HCT116 (cell line): ENCODE data around the gene ALAS1. TPM values are rescaled to one million over a fixed set of nuclear protein-coding genes. Genes with fewer than 3 reads are reported as not detected.

Experiments
- ATAC-seq: fragments of 200-7000 bp; cut with Tn5 transposase; 2 replicates; pipeline ENCODE4 v1.9.1; 2020; ENCODE audit warnings: mild to moderate bottlenecking, moderate library complexity
- BruUV-seq: library from RNA; stranded (reverse); fragments of 400-500 nt; replicated peaks from 2 replicates; lab custom pipeline; 2021; lab: Mats Ljungman, UMichigan
- CTCF ChIA-PET: fragments of 300-600 bp; sonication (Branson Sonifier 250); formaldehyde crosslinking; loops from one replicate; lab custom pipeline; 2021; ENCODE audit warnings: antibody characterized with exemption; lab: Charles Lee
- POLR2A ChIA-PET: fragments of 300-600, 350-600 bp; sonication (Branson Sonifier 250); formaldehyde crosslinking; loops from one replicate; lab custom pipeline; 2021; ENCODE audit warnings: antibody characterized with exemption; lab: Charles Lee
- RAD21 ChIA-PET, 2 experiments: fragments of 300-600 bp; sonication (Branson Sonifier 250); formaldehyde crosslinking; loops; one replicate each; lab custom pipeline; 2023; ENCODE audit warnings: low total read pairs in 2 of 2; ENCODE audit not compliant: uncharacterized antibody in 2 of 2, unreplicated experiment in 2 of 2, low non-redundant PET in 1 of 2; lab: Charles Lee
- DNase-seq: peaks from one replicate; pipeline ENCODE4 v3.0.0-alpha.2; 2010; ENCODE audit warnings: low read depth, low spot score
- H2AFZ ChIP-seq: fragments of 200-600 bp; shearing (Covaris generic), sonication (generic); 2 replicates; pipeline ENCODE4 v1.6.1; 2017; ENCODE audit warnings: low read depth, mixed run types, mixed read lengths, antibody characterized with exemption, low read length; ENCODE audit not compliant: poor library complexity, severe bottlenecking
- H3K27ac ChIP-seq: 2 replicates; pipeline ENCODE4 v1.5.1; 2012; ENCODE audit warnings: low read depth, low read length
- H3K27me3 ChIP-seq: fragments of 200-600 bp; sonication (generic); 2 replicates; pipeline ENCODE4 v1.6.1; 2016; ENCODE audit warnings: mixed run types, low read length, mixed read lengths; ENCODE audit not compliant: insufficient read depth
- H3K36me3 ChIP-seq, 2 experiments: fragments of 200-500 bp in 1 of 2; fragments of 200-600 bp in 1 of 2; sonication (Bioruptor generic) in 1 of 2; sonication (generic) in 1 of 2; 2 replicates each; pipeline versions ENCODE4 v1.5.1 to v1.6.1; 2014 to 2016; ENCODE audit warnings: low read length in 2 of 2, inconsistent platforms in 1 of 2, mixed read lengths in 1 of 2, mixed run types in 1 of 2; ENCODE audit not compliant: insufficient read depth in 2 of 2, control insufficient read depth in 1 of 2
- H3K4me1 ChIP-seq, 2 experiments: fragments of 200-600 bp in 1 of 2; sonication (generic) in 1 of 2; 2 replicates each; pipeline versions ENCODE4 v1.5.1 to v1.6.1; 2012 to 2017; ENCODE audit warnings: low read length in 2 of 2, inconsistent platforms in 1 of 2, mild to moderate bottlenecking in 1 of 2, mixed read lengths in 1 of 2, mixed run types in 1 of 2, moderate library complexity in 1 of 2; ENCODE audit not compliant: insufficient read depth in 2 of 2, control insufficient read depth in 1 of 2
- H3K4me2 ChIP-seq: fragments of 200-600 bp; sonication (generic); 2 replicates; pipeline ENCODE4 v1.6.1; 2017; ENCODE audit warnings: mixed run types, low read length, mixed read lengths
- H3K4me3 ChIP-seq, 2 experiments: fragments of 200-600 bp in 1 of 2; sonication (generic) in 1 of 2; replicated peaks in 1 of 2; 2 replicates each; pipeline ENCODE4 v1.5.1; 2011 to 2016; ENCODE audit warnings: low read length in 2 of 2, control low read depth in 1 of 2, low read depth in 1 of 2, mild to moderate bottlenecking in 1 of 2, mixed read lengths in 1 of 2, mixed run types in 1 of 2
- H3K79me2 ChIP-seq: fragments of 200-600 bp; sonication (generic); 2 replicates; pipeline ENCODE4 v1.6.1; 2017; ENCODE audit warnings: mild to moderate bottlenecking, mixed run types, low read length, moderate library complexity, mixed read lengths; ENCODE audit not compliant: insufficient read depth
- H3K9ac ChIP-seq: fragments of 200-600 bp; sonication (generic); 2 replicates; pipeline ENCODE4 v1.6.1; 2016; ENCODE audit warnings: low read length, mixed read lengths
- H3K9me2 ChIP-seq: fragments of 200-600 bp; sonication (generic), shearing (Covaris generic); 2 replicates; pipeline ENCODE4 v1.6.1; 2017; ENCODE audit warnings: mixed run types, mild to moderate bottlenecking, moderate library complexity; ENCODE audit not compliant: insufficient read depth
- H3K9me3 ChIP-seq, 2 experiments: fragments of 200-500 bp in 1 of 2; fragments of 200-600 bp in 1 of 2; sonication (Bioruptor generic) in 1 of 2; sonication (generic) in 1 of 2; 2 replicates each; pipeline ENCODE4 v1.6.1; 2014 to 2017; ENCODE audit warnings: low read length in 2 of 2, mixed read lengths in 2 of 2, inconsistent platforms in 1 of 2, low read depth in 1 of 2, mild to moderate bottlenecking in 1 of 2, mixed run types in 1 of 2, moderate library complexity in 1 of 2; ENCODE audit not compliant: control insufficient read depth in 1 of 2, insufficient read depth in 1 of 2
- H4K20me1 ChIP-seq: fragments of 200-600 bp; sonication (generic), shearing (Covaris generic); 2 replicates; pipeline ENCODE4 v1.6.1; 2017; ENCODE audit warnings: mixed run types, mild to moderate bottlenecking, moderate library complexity; ENCODE audit not compliant: insufficient read depth
- CBX3 ChIP-seq: IDR thresholded peaks from 2 replicates; pipeline ENCODE4 v1.6.1; 2012; ENCODE audit warnings: low read depth
- CEBPB ChIP-seq: IDR thresholded peaks from 2 replicates; pipeline ENCODE4 v1.6.1; 2012; ENCODE audit warnings: low read depth
- EGR1 ChIP-seq: IDR thresholded peaks from 2 replicates; pipeline ENCODE4 v1.6.1; 2012; ENCODE audit warnings: low read depth
- ELF1 ChIP-seq: IDR thresholded peaks from 2 replicates; pipeline ENCODE4 v1.6.1; 2012; ENCODE audit warnings: low read depth, borderline replicate concordance
- EZH2 ChIP-seq: fragments of 200-600 bp; sonication (generic); IDR thresholded peaks from 2 replicates; pipeline ENCODE4 v1.6.1; 2017; ENCODE audit warnings: antibody characterized with exemption, mixed run types
- FOSL1 ChIP-seq: IDR thresholded peaks from 2 replicates; pipeline ENCODE4 v1.6.1; 2012; ENCODE audit warnings: low read depth
- JUND ChIP-seq: IDR thresholded peaks from 2 replicates; pipeline ENCODE4 v1.6.1; 2012
- SIN3A ChIP-seq: IDR thresholded peaks from 2 replicates; pipeline ENCODE4 v1.6.1; 2012; ENCODE audit warnings: low read depth
- SP1 ChIP-seq: IDR thresholded peaks from 2 replicates; pipeline ENCODE4 v1.6.1; 2012; ENCODE audit warnings: low read depth
- SRF ChIP-seq: IDR thresholded peaks from 2 replicates; pipeline ENCODE4 v1.6.1; 2012; ENCODE audit warnings: low read depth
- TCF7L2 ChIP-seq: IDR thresholded peaks from 2 replicates; pipeline ENCODE4 v1.7.0; 2011; ENCODE audit warnings: borderline replicate concordance, inconsistent platforms; ENCODE audit not compliant: insufficient read depth, insufficient read length; ENCODE audit errors: extremely low read depth
- ZNF274 ChIP-seq: fragments of 200-500 bp; sonication (Bioruptor generic); IDR thresholded peaks from 2 replicates; pipeline ENCODE4 v1.6.1; 2014; ENCODE audit warnings: mild to moderate bottlenecking, low read depth, low read length, inconsistent platforms
- intact Hi-C: fragments of 100-400 bp; cut with micrococcal nuclease; formaldehyde crosslinking; loops from 2 replicates; pipeline ENCODE4 v1.10.0; 2022
- total RNA-seq: library from RNA; stranded (reverse); gene quantifications from one replicate; pipeline ENCODE4 v1.2.1, GENCODE V29; 2021; ENCODE audit not compliant: unreplicated experiment
- TF ChIP-seq, protein P1 (sequence below): IDR thresholded peaks from 2 replicates; pipeline ENCODE4 v1.6.1; 2012; ENCODE audit warnings: low read depth
- TF ChIP-seq, protein P2 (sequence below), 3 experiments: fragments of 200-600 bp in 1 of 3; sonication (generic) in 1 of 3; IDR thresholded peaks in 2 of 3; conservative IDR thresholded peaks in 1 of 3; 2 replicates each; pipeline ENCODE4 v1.5.1; 2012 to 2017; ENCODE audit warnings: low read depth in 2 of 3, low read length in 2 of 3, antibody characterized with exemption in 1 of 3, borderline replicate concordance in 1 of 3, control low read depth in 1 of 3, mild to moderate bottlenecking in 1 of 3, mixed read lengths in 1 of 3, mixed run types in 1 of 3, moderate library complexity in 1 of 3; ENCODE audit not compliant: insufficient read depth in 1 of 3
- TF ChIP-seq, protein P3 (sequence below): IDR thresholded peaks from 2 replicates; pipeline ENCODE4 v1.6.1; 2011; ENCODE audit warnings: mild to moderate bottlenecking, low read length, moderate library complexity; ENCODE audit not compliant: insufficient replicate concordance; ENCODE audit errors: extremely low read depth
- TF ChIP-seq, protein P4 (sequence below): IDR thresholded peaks from 2 replicates; pipeline ENCODE4 v1.6.1; 2012
- TF ChIP-seq, protein P5 (sequence below): IDR thresholded peaks from 2 replicates; pipeline ENCODE4 v1.6.1; 2012

The ALAS1 gene
- total RNA-seq, 1 experiment from 2014 or later: 74.0 TPM

DNA sequence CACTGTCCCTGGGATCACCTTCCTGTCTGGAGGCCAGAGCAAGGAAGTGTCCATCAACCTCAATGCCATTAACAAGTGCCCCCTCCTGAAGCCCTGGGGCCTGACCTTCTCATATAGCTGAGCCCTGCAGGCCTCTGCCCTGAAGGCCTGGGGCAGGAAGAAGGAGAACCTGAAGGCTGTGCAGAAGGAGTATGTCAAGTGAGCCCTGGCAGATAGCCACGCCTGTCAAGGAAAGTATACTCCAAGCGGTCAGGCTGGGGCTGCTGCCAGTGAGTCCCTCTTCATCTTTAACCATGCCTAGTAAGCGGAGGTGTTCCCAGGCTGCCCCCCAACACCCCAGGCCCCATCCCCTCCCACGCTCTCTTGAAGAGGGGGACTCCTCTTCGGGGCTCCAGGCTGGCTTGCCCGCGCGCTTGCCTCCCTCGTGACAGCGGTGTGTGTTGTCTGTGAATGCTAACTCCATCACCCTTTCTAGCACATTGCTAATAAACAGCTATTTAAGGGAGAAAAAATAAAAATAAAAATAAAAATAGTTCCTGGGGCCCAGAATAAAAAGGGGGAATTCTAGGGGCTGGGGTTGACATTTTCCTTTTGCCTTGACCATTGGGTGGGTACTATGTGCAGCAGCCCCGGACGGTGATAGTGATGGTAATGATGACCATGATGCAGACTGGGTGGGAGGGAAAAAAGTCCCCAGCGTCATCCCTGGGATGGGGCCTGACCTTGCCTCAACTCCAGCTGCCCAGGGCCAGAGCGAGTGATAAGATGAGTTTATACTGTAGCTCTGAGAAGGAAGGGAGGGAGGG, 3.3 kb upstream of the ALAS1 start:
- Histone ChIP-seq H3K9me2 (no peaks in the 10 kb centered on the region), H3K27me3 (no peaks in the 10 kb centered on the region), H3K36me3 (peaks cover 0 to 6% of the 10 kb centered on the region in 2 experiments; a peak in 1 of 4 replicates), H3K27ac (no peak overlapping the region), H3K9me3 (no peaks in the 10 kb centered on the region), H3K79me2 (peaks cover 17% of the 10 kb centered on the region), H3K9ac (no peak overlapping the region), H4K20me1 (no peaks in the 10 kb centered on the region), H3K4me3 (no peak overlapping the region), H3K4me2 (no peak overlapping the region), H2AFZ (no peak overlapping the region), H3K4me1 (peaks cover 9 to 33% of the 10 kb centered on the region in 2 experiments)
- POLR2A ChIA-PET: interaction anchor here (0.6 kb wide), 1 partner anchor 82 kb away, joined by 3 read pairs; no protein-coding TSS in a partner anchor
- no peak for DNase-seq
- intact Hi-C loops: no loop called here
- no TSS peak for BruUV-seq
- RAD21 ChIA-PET: no interaction called here
- ATAC-seq: no peak
- CTCF ChIA-PET: no interaction called here
- no peak for TF ChIP-seq EZH2
- no peak for TF ChIP-seq FOSL1
- no peak for TF ChIP-seq ZNF274
- no peak for TF ChIP-seq SIN3A
- TF ChIP-seq, protein P1, sequence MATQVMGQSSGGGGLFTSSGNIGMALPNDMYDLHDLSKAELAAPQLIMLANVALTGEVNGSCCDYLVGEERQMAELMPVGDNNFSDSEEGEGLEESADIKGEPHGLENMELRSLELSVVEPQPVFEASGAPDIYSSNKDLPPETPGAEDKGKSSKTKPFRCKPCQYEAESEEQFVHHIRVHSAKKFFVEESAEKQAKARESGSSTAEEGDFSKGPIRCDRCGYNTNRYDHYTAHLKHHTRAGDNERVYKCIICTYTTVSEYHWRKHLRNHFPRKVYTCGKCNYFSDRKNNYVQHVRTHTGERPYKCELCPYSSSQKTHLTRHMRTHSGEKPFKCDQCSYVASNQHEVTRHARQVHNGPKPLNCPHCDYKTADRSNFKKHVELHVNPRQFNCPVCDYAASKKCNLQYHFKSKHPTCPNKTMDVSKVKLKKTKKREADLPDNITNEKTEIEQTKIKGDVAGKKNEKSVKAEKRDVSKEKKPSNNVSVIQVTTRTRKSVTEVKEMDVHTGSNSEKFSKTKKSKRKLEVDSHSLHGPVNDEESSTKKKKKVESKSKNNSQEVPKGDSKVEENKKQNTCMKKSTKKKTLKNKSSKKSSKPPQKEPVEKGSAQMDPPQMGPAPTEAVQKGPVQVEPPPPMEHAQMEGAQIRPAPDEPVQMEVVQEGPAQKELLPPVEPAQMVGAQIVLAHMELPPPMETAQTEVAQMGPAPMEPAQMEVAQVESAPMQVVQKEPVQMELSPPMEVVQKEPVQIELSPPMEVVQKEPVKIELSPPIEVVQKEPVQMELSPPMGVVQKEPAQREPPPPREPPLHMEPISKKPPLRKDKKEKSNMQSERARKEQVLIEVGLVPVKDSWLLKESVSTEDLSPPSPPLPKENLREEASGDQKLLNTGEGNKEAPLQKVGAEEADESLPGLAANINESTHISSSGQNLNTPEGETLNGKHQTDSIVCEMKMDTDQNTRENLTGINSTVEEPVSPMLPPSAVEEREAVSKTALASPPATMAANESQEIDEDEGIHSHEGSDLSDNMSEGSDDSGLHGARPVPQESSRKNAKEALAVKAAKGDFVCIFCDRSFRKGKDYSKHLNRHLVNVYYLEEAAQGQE: no peak
- TF ChIP-seq CBX3: no peak
- TF ChIP-seq CEBPB: no peak
- no peak for TF ChIP-seq TCF7L2
- no peak for TF ChIP-seq SRF
- TF ChIP-seq, protein P2, sequence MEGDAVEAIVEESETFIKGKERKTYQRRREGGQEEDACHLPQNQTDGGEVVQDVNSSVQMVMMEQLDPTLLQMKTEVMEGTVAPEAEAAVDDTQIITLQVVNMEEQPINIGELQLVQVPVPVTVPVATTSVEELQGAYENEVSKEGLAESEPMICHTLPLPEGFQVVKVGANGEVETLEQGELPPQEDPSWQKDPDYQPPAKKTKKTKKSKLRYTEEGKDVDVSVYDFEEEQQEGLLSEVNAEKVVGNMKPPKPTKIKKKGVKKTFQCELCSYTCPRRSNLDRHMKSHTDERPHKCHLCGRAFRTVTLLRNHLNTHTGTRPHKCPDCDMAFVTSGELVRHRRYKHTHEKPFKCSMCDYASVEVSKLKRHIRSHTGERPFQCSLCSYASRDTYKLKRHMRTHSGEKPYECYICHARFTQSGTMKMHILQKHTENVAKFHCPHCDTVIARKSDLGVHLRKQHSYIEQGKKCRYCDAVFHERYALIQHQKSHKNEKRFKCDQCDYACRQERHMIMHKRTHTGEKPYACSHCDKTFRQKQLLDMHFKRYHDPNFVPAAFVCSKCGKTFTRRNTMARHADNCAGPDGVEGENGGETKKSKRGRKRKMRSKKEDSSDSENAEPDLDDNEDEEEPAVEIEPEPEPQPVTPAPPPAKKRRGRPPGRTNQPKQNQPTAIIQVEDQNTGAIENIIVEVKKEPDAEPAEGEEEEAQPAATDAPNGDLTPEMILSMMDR (IDR thresholded peaks at IDR 0.05 in 2 of 3, conservative IDR thresholded peaks at IDR 0.05 in 1 of 3; ENCODE audit: borderline replicate concordance in 1 of 3, insufficient read depth in 1 of 3, low read depth in 2 of 3, low read length in 2 of 3): no peak
- TF ChIP-seq, protein P3, sequence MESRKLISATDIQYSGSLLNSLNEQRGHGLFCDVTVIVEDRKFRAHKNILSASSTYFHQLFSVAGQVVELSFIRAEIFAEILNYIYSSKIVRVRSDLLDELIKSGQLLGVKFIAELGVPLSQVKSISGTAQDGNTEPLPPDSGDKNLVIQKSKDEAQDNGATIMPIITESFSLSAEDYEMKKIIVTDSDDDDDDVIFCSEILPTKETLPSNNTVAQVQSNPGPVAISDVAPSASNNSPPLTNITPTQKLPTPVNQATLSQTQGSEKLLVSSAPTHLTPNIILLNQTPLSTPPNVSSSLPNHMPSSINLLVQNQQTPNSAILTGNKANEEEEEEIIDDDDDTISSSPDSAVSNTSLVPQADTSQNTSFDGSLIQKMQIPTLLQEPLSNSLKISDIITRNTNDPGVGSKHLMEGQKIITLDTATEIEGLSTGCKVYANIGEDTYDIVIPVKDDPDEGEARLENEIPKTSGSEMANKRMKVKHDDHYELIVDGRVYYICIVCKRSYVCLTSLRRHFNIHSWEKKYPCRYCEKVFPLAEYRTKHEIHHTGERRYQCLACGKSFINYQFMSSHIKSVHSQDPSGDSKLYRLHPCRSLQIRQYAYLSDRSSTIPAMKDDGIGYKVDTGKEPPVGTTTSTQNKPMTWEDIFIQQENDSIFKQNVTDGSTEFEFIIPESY: no peak
- TF ChIP-seq ELF1: no peak
- TF ChIP-seq JUND: no peak
- no peak for TF ChIP-seq SP1
- TF ChIP-seq EGR1: no peak
- TF ChIP-seq, protein P4, sequence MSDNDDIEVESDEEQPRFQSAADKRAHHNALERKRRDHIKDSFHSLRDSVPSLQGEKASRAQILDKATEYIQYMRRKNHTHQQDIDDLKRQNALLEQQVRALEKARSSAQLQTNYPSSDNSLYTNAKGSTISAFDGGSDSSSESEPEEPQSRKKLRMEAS: no peak
- TF ChIP-seq, protein P5, sequence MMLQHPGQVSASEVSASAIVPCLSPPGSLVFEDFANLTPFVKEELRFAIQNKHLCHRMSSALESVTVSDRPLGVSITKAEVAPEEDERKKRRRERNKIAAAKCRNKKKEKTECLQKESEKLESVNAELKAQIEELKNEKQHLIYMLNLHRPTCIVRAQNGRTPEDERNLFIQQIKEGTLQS: no peak
